NCI-H2029 treated with DMSO at 0.1 percent for 48 hours (cell line): ENCODE results near the gene STAMBP.

Source experiments
- DNase-seq: peaks from one replicate; lab custom pipeline; 2025; lab: John Stamatoyannopoulos, UW

STAMBP gene

DNA sequence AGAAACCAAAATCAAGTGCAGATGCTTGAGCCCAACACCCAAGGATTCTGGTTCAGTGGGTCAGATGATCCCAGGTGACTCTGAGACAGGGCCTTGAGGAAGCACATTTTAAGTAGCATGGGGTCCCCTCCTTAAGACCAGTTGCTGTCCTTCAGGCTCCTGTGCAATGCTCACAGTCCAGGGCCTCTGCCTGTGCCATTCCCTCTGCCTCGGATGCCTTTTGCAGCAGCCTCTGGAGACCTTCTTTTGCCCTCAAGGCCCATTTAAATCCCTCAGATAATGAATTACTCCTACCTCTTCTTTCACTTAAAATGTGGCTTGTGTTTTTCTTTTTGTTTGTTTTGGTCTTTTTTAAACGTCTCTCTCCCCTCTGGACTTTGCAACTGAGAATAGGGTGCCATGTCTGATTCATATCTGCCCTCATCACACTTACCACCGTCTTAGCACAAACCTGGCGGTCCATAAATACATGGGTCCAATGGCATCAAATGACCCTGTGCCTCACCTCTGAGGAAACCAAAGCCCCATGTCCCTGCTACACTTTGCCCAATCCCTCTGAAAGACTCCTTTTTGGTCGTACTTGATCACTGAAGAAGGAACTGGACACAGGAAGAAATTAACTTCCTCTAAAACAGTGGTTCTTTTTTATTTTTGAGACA lies 78.2 kb downstream of the STAMBP start:
- DNase-seq: no peak

DNA sequence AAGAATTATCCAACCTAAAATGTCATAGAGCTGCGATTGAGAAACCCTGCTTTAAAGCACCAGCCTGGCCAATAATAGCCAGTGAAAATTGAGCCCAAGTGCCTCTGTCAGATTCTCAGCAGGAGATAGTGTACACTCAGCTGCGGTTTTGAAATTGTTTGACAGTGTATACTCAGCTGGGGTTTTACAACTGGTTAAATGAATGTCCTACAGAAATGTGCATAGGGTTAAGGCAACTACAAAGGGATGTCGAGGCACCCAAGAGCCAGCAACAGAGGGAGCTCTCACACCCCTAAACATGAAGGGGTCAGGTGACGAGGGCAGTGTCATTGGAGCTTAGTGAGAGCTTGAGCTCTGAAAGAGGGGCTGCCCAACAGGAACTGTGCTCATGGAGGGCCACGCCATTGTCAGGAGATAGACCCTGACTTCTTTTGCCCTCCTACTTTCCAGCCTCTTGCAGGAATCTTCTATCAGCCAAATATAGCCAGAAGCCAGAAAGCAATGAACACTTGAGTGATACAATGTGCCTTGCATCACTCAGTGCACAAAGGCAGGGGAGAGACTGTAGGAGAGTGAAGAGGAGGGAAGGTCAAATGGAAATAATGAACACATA lies 79.2 kb downstream of the STAMBP start:
- DNase-seq: peak; percentile 48

DNA sequence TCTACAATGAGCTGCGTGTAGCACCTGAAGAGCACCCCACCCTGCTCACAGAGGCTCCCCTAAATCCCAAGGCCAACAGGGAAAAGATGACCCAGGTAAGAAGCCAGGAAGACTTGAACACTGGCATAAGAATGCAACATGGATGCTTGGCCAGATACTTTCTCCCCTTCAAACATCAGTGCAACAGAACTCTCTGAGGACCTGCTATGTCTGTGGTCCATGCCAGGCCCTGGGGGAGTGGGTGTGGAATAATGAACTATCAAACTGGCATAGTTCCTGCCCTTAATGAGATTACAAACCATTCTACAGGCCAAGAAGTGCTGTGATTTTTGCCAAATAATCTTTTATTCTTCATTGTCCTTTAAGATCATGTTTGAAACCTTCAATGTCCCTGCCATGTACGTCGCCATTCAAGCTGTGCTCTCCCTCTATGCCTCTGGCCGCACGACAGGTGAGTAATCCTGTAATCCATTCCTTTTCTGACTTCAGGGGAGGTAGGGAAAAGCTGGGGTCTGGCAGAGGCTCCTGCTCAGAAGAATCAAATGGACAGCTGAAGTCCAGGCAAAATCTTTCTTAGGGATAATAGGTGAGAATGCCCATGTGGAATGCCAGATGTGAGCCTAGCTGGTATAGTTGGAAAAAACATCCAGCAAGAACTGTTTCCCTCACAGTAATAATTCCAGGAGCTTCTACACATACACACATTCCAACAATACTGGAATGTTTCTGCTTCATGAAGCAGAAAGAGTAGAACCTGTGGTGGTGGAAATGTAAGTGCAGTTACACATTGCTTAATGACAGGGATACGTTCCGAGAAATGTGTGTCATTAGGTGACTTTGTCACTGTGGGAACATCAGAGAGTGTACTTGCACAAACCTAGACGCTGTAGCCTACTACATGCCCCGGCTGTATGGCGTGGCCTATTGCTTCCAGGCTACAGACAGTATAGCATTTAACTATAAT lies 80.2 kb downstream of the STAMBP start:
- no peak for DNase-seq

DNA sequence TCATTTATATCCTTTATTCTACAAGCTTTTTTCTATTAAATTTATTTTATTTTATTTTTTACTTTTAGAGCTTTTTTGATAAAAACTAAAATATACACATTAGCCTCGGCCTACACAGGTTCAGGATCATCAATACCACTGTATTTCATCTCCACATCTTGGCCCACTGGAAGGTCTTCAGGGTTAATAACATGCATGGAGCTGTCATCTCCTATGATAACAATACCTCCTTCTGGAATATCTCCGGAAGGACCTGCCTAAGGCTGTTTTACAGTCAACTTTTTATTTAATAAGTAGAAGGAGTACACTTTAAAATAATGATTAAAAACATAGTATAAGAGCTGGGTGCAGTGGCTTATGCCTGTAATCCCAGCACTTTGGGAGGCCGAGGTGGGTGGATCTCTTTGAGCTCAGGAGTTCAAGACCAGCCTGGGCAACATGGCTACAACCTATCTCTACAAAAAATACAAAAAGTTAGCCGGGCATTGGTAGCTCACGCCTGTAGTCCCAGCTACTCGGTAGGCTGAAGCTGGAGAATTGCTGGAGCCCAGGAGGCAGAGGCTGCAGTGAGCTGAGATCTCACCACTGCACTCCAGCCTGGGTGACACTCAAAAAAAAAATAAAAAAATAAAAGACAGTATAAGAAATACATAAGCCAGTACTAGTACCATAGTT lies 82.2 kb downstream of the STAMBP start:
- DNase-seq: no peak

DNA sequence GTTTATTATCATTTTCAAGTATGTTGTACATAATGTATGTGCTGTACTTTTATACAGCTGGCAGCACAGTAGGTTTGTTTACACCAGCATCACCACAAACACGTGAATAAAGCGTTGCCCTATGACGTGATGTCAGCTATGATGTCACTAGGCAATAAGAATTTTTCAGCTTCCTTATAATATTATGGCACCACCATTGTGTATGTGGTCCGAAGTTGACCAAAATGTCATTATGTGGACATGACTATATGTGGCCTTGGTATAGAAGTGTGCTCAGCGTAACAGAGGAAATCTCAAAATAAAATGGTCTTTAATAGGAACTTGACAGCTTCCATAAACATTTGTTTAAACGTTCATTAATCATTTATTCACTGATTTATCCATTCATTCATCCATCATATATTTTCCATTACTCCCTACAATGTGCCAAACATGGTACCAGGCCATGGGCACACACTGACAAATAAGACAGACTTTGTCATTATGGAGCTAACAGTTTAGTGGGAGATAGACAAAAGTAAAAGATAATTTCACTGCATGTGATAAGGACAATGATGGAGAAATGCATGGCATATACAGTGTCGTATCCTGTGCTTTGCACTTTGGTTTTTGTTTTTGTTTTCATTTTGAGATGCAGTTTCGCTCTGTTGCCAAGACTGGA lies 82.9 kb downstream of the STAMBP start:
- no peak for DNase-seq

DNA sequence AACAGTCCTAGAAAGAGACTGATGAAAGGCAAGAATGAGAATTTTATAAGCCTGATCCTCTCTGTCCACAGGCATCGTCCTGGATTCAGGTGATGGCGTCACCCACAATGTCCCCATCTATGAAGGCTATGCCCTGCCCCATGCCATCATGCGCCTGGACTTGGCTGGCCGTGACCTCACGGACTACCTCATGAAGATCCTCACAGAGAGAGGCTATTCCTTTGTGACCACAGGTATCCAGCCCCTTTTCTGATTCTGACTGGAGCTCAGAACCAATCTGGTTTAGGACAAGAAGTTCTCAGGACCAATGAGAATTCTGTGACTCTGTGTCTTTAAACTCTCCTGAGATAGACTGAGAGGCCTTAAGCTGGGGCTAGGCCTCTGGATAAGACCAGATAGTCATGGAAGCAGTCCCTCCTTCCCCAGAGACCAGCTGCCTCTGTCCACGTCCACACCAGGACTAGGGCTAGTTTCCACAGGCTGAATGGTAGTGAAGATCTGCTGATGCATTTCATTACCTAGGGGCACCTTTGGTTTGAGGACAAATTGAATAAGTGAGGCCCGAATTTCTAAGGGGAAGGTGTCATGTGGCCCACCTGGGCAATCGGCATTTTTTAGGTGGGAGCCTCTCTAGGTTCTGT lies 84.8 kb downstream of the STAMBP start:
- no peak for DNase-seq

DNA sequence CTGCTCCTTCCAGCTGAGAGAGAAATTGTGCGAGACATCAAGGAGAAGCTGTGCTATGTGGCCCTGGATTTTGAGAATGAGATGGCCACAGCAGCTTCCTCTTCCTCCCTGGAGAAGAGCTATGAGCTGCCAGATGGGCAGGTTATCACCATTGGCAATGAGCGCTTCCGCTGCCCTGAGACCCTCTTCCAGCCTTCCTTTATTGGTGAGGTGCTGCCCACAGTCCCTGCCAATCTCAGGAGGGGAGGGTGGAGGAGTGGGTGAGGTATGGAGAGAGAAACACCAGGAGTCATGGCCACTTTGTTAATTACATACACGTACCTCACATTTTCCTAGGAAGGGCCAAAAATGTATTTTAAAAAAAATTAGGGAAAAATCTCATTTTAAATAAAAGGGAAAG lies 85.9 kb downstream of the STAMBP start:
- DNase-seq: no peak

DNA sequence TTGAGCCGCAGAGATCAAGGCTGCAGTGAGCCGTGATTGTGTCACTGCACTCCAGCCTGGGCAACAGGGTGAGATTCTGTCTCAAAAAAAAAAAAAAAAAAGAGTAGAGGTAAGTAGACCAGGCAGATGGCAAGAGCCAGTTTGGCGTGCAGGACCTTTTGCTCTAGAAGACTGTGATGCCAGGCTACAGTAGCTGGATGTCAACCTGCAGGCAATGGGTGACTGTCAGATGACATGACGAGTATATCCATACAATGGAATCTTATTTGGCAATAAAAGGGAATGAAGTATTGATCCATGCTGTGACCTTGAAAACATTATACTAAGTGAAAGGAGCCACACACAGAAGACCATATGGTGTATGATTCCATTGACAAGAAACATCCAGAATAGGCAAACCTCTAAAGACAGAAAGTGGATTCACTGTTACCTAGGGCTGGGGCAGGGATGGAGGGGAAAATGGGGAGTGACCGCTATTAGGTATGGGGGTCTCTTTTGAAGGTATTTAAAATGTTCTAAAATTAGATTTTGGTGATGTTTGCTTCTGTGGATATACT lies 86.8 kb downstream of the STAMBP start:
- DNase-seq: no peak

DNA sequence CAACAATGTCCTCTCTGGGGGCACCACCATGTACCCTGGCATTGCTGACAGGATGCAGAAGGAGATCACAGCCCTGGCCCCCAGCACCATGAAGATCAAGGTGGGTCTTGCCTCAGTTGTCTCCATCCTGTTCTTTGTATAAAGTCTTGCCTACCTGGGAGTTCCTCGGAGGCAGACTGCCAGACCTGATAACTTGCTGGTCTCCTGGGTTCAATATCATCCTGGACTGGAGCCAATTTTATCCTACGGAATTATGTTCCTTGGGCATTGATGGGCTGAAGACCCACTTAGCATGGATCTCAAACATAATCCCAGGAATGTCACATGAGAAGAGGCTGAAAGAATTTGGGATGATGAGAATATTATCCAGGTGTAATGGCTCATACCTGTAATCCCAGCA lies 87.9 kb downstream of the STAMBP start:
- no peak for DNase-seq

DNA sequence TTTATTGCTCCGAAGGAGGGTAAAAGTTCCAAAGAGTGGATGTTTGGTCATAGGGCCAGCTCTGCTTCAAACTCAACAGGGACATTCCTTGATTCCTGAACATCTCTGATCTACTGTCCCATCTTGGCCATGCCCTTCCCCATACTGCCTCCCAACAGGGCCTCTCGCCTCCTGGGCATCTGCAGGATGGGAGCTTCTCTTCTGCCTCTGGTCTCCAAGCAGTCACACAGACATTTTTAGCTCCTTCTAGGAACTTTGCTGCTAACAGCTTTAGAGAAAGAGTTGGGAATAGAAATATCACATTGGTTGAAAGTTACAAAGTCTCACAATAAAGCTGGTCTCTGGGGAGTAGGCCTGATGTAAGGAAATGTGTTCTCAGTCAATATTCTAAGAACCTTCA lies 88.5 kb downstream of the STAMBP start:
- DNase-seq: no peak

DNA sequence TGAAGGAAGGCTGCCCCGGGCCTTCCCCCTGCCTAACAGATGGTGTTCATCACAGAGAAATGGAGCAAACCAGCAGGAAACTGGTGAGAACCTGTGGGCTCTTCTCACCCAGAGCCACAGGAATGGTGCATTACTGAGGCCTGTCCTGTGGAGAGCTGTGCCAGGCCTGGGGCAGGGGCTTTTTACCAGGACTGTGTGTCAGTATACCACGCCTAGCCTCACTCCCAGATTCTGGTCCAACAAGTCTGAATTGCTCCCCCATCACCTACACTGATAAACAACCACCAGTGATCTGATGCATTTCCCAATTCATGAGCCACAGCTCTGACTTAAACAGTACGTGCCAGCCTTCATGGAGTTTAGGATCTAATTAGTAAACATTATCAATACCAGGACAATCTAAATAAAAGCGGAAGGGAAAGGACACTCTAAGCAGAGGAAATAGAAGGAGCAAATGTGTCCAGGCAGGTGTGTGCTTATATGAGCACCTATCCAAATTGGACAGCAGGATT lies 89.0 kb downstream of the STAMBP start:
- DNase-seq: no peak

DNA sequence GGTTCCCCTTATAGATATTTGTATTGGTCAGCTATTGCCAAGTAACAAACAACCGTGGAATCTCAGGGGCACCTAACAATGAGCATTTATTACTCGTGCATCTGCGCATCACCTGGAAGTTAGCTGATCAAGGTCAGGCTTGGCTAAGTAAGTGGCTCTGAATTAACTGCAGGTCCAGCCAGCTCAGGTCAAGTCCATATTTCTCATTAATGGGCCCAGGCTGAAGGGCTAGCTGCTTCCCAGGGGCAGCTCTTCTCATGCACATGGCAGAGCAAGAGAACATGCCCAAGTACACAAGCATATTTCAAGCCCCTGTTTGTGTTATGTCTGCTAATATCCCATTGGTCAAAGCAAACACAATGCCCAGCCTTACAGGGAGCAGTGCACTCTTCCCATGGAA lies 90.1 kb downstream of the STAMBP start:
- no peak for DNase-seq

DNA sequence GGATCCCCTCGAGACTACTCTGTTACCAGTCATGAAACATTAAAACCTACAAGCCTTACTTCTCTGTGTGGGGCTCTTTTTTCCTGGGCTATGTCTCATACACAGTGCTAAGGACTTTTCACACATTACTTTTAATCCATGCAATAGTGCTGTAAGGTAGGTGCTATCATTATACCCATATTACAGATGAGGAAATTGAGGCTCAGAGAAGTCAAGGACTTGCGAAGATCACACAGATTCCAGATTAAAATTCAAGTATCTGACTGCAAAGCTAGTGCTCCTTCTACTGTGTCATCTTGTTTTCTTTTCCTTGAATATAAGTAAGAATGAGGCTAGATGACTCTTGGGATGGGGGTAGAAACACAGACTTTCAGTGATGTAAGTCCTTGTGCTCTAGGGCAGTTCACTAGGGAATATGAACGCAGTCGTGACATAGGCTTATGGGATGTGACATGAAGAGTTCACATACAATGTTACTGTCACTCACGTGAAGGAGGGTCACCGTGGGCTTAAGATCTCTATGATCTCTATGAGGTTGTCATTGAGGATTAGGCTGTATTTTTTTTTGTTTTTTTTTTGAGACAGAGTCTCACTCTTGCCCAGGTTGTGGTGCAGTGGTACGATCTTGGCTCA lies 91.0 kb downstream of the STAMBP start:
- DNase-seq: no peak

DNA sequence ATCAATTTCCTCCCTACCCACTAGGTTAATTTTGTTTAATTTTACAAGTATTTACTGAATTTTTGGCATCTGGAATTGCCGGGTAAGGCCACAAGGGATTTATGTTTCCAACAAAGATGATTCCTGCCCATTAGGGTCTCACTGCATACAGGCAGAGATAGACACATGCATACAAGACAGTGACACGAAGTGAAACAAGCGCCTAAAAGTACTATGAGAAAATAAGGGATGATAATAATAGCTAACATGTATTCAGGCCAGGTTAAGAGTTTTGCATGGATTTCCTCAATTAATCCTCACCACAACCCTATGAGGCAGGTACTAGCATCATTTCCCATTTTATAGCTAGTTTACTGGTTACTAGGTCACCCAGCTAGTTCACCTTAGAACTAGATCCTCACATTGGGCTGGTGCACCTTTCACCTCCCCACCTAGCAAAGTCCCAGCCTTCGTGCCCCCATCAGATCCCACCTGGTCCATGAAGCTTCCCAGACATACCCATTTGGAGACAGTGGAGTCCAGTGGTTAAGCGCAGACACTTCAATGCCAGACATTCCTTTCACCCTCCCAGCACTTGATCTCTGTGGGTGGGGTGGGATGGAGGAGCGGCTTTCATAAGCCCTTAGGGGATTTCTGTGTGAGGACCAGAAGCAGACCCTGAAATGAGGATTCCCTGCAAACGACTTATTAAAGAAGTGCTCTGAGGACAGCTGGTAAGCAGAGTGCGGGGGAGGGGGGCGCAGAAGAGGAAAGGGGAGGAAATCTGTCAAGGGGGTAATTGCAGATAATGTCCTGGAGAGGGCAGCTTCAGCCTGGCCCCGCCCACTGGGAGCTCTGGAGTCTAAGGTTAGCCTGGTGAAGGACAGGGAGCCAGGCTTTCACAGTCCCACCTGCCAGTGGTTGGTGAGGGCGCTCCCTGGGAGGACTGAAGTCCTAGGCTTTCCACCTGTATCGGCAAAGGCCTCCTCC lies 92.1 kb downstream of the STAMBP start:
- DNase-seq: no peak

DNA sequence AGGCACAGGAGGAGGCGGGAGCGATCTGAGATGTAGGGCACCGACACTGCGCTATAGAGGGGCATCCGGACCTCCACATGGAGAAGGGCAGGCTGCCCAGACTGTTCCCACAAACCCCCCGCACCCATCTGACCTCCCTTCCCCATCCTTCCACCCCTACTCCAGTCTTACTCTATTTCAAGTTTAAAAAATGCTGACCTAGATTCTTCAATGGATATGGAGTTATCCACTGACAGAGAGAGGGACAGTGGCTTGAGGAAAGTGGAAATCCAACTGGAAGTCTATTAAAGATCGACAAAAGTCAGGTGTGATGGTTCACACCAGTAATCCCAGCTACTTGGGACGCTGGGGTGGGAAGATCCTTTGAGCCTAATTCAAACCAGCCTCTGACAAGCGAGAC lies 92.8 kb downstream of the STAMBP start:
- DNase-seq: no peak

DNA sequence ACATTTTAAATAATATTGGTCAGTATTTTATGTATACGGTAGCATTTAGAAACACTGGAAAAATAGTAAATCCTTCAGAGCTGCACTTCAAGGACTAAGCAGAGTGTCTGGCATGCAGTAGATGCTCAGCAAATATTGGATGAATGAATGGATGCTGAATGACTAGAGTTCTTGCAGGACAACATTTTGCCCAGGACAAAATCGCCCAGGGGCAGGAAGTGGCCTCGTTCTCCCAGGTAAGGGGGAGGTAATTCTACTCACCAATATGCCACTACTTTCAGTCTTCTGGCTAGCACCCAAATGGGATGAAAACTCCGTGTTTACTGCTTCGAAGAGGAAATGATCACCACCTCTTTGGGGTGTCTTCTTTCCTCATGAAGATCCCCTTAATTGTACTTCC lies 93.9 kb downstream of the STAMBP start:
- no peak for DNase-seq
